Heart left ventricle (tissue), 16 donors: ENCODE results near the gene TMTC2. TPM values are rescaled to one million over a fixed set of nuclear protein-coding genes. Genes with fewer than 3 reads are reported as not detected.

Source experiments
- ATAC-seq, 4 donors: fragments of 200-7000 bp; cut with Tn5 transposase; one replicate each; pipeline ENCODE4 v1.9.1; 2020 to 2022; ENCODE audit warnings: moderate library complexity in 4 of 4, mild to moderate bottlenecking in 3 of 4, moderate number of reproducible peaks in 1 of 4
- DNase-seq, 5 donors: peaks; one replicate each; pipeline ENCODE4 v3.0.0-alpha.2; 2020
- H3K27ac ChIP-seq, 12 donors: fragments of 200-600 bp; sonication (generic) in 4 of 12; one replicate each; pipeline versions ENCODE4 v1.5.0 to v1.8.0; 2016 to 2022; ENCODE audit warnings: mild to moderate bottlenecking in 2 of 12
- H3K27me3 ChIP-seq, 9 donors: fragments of 200-600 bp; sonication (generic) in 2 of 9; one replicate each; pipeline versions ENCODE4 v1.5.1 to v1.8.0; 2016 to 2022; ENCODE audit warnings: mild to moderate bottlenecking in 3 of 9
- H3K36me3 ChIP-seq, 9 donors: fragments of 200-600 bp; sonication (generic) in 2 of 9; one replicate each; pipeline versions ENCODE4 v1.5.0 to v1.8.0; 2018 to 2022; ENCODE audit warnings: mild to moderate bottlenecking in 2 of 9
- H3K4me1 ChIP-seq, 12 donors: fragments of 200-600 bp; sonication (generic) in 4 of 12; one replicate each; pipeline versions ENCODE4 v1.5.0 to v1.8.0; 2016 to 2022; ENCODE audit warnings: mild to moderate bottlenecking in 3 of 12
- H3K4me3 ChIP-seq, 12 donors: fragments of 200-600 bp; sonication (generic) in 4 of 12; one replicate each; pipeline versions ENCODE4 v1.5.0 to v1.8.0; 2017 to 2022; ENCODE audit warnings: mild to moderate bottlenecking in 9 of 12, moderate library complexity in 4 of 12
- H3K9me3 ChIP-seq, 12 donors: fragments of 200-600 bp; sonication (generic) in 4 of 12; one replicate each; pipeline versions ENCODE4 v1.5.0 to v1.8.0; 2016 to 2022; ENCODE audit warnings: mild to moderate bottlenecking in 1 of 12
- POLR2A ChIP-seq, 2 donors: fragments of 450-650 bp; IDR thresholded peaks; one replicate each; pipeline ENCODE4 v1.6.1; 2017; ENCODE audit warnings: antibody characterized with exemption in 2 of 2, mild to moderate bottlenecking in 2 of 2, moderate library complexity in 2 of 2
- WGBS, 4 donors: extraction: QIAGEN DNeasy Blood & Tissue Kit in 2 of 4; methylation state at CpG; one replicate each; pipeline versions ENCODE4 v1.1.5 to v1.1.7; 2013 to 2018; 5-methylcytosine and 5-hydroxymethylcytosine counted together
- intact Hi-C, 10 donors: fragments of 100-400 bp; cut with DNase I; formaldehyde crosslinking; loops; one replicate each; pipeline versions ENCODE4 v1.11.1 to v1.14.2; 2022
- polyA plus RNA-seq, 2 donors: library from polyadenylated mRNA; stranded (reverse); fragments of 200-250 nt; gene quantifications; one replicate each; pipeline ENCODE4 v1.2.3, GENCODE V29; 2013
- total RNA-seq, 9 donors: library from RNA; depleted of rRNA in 2 of 9; stranded (reverse); fragments of >200 nt in 2 of 9; fragmentation: NEBNext Ultra II Directional in 3 of 9; extraction: Animal tissue kit (Norgen Biotek cat#: 25700) in 3 of 9; gene quantifications; one replicate each; pipeline versions ENCODE4 v1.1.0 to v1.2.4, GENCODE V29; 2016 to 2023
- TF ChIP-seq, protein P1 (sequence below), 12 donors: fragments of 200-600 bp; sonication (generic) in 4 of 12; IDR thresholded peaks; one replicate each; pipeline versions ENCODE4 v1.5.0 to v1.8.0; 2018 to 2022; ENCODE audit warnings: antibody characterized with exemption in 12 of 12, mild to moderate bottlenecking in 5 of 12
- donor health status: ischemic (EF 13 %, LVEDD 7.1; RV severe dilation, severe dysfunction).
- donor health status: healthy with polysubstance abuse.
- donor health status: DM: no; HTN: yes; CAD: no.
- donor health status: DM: no; HTN: no; CAD: no.
- donor health status: ischemic (EF 25% LVEDD 6.9; RV normal size, moderate dysfunction).
- donor health status: ischemic (EF 25% LVEDD 5.7; RV mildly dilated, moderate dysfunction).
- donor health status: healthy.
- donor health status: DM: yes; HTN: yes; CAD: no.
- donor health status: ischemic (EF 35%, LVEDD 5.7; RV mildly dilated, moderate dysfunction).
- donor health status: nonischemic (EF 11% LVEDD 7.7; RV severe dilation, severe dysfunction).
- donor health status: DM: yes; HTN: yes; CAD: no.
- donor health status: PGD.
- donor health status: ischemic (EF 29% LVEDD 5.4; RV normal size, mild dysfunction).
- donor health status: nonischemic (EF 23%, LVEDD 6.1; RV moderate dilation, normal function).

The TMTC2 gene
- total and polyA plus RNA-seq, 11 donors = 1.1 to 5.7 (median 3.3) TPM

DNA sequence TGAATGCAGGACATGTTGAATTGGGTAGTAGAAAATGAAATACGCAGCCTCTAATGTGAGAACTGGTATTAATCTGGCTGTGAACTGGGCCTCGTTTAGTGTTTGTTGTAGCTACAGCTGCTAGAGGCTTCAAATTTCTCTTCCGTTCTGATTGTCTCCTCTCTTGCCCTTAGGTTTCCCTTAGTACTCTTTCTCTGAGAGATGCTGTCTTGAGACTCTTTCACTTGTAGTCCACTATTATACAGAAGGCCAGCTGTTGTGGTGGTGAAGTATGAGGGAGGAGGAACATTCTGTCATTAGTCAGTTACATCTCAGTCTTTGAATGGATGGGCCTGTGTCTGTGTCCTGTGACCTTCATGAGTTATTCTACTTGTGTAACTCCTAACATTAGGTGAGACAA lies 322.0 kb downstream of the TMTC2 start:
- intact Hi-C loops = no loop called here
- DNase-seq (no peak), ATAC-seq (no peak)
- Histone ChIP-seq H3K36me3 (no peaks in the 10 kb centered on the region), H3K4me3 (no peak overlapping the region), H3K9me3 (peaks cover 0 to 33% (median 8%) of the 10 kb centered on the region in 12 donors), H3K27ac (no peak overlapping the region), H3K4me1 (no peaks in the 10 kb centered on the region), H3K27me3 (no peaks in the 10 kb centered on the region)
- WGBS, 4 donors = 59 to 65% (median 62%) methylated on average over 3 of the region's 3 CpGs
- TF ChIP-seq, protein P1, sequence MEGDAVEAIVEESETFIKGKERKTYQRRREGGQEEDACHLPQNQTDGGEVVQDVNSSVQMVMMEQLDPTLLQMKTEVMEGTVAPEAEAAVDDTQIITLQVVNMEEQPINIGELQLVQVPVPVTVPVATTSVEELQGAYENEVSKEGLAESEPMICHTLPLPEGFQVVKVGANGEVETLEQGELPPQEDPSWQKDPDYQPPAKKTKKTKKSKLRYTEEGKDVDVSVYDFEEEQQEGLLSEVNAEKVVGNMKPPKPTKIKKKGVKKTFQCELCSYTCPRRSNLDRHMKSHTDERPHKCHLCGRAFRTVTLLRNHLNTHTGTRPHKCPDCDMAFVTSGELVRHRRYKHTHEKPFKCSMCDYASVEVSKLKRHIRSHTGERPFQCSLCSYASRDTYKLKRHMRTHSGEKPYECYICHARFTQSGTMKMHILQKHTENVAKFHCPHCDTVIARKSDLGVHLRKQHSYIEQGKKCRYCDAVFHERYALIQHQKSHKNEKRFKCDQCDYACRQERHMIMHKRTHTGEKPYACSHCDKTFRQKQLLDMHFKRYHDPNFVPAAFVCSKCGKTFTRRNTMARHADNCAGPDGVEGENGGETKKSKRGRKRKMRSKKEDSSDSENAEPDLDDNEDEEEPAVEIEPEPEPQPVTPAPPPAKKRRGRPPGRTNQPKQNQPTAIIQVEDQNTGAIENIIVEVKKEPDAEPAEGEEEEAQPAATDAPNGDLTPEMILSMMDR (IDR thresholded peaks at IDR 0.05) = no peak
- no peak for TF ChIP-seq POLR2A (IDR thresholded peaks at IDR 0.05)

DNA sequence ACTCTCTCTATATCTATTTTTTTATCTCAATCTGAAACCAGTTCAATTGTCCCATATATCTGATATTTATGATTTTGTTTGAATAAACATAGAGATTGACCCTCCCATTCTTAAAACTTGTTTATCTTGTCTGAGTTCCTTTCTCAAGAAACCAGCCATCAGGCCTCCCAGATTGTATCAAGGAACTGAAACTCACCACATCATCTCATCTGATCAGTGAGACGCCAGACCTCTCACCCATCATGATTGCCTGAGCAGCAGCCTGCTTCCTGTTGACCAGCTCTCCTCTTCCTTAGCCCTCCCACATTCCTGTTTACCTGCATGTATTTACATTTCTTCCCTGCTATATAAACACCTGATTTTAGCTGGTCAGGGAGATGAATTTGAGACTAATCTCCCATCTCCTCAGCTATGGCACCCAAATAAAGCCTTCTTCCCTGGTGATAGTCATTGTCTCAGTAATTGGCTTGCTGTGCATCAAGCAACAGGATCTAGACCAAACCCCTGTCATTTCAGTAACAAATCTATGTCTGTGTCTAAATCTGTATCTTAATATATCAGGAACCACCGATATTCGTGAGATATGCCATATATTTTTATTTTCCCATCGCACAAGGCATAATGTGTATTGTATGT lies 323.6 kb downstream of the TMTC2 start:
- Histone ChIP-seq H3K27me3 (no peaks in the 10 kb centered on the region), H3K36me3 (no peaks in the 10 kb centered on the region), H3K4me3 (no peak overlapping the region), H3K4me1 (no peaks in the 10 kb centered on the region), H3K9me3 (peaks cover 0 to 33% (median 8%) of the 10 kb centered on the region in 12 donors), H3K27ac (no peak overlapping the region)
- DNase-seq = no peak
- intact Hi-C loops = no loop called here
- no peak for ATAC-seq
- 48 to 49% (median 48%) methylated on average over 4 of the region's 4 CpGs for WGBS, 4 donors
- TF ChIP-seq POLR2A (IDR thresholded peaks at IDR 0.05) = no peak
- TF ChIP-seq, protein P1 (IDR thresholded peaks at IDR 0.05) = no peak

DNA sequence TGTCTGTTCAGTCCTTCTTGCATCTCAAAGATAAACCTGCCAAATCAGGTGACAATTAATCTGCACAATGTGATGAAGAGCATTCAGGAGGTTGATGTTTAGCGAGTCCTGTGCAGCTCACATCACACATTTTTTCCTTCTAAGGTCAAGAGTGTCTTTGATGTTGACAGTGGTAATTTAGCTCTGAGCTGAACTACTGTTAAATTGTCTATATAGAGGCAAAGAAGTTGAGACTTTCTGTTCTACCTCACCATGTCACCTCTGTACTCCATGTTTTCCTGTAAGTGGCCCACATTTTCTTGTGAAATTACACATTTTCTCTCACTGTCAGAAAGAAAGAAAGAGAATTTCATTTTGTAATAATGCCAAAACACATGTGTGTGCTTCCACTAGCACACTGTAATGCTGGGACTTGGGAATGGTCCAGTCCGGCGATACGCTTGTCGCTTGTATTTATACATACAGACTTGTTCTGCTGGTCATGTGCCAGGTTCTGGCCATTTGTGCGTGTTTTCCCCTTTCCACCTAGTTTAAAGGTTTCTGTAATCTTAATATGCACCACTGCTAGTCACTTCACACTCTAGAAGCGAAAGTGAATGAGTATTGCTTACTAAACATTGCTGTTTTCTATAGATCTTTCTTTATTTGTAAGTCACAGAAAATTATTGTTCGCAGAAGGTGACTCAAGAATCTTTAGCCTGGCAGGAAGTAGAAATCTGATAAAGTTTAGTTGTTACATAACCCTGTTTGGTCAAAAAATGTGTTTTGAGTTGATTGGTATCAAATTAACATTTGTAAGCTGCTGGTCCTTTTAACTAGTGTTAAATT lies 328.9 kb downstream of the TMTC2 start:
- intact Hi-C loops = no loop called here
- 49 to 63% (median 54%) methylated on average over 8 of the region's 8 CpGs for WGBS, 4 donors
- ATAC-seq (peak in 1 of 4 donors; percentile 49), DNase-seq (no peak)
- no peaks in the 10 kb centered on the region for H3K36me3 ChIP-seq
- peaks cover 0 to 7% (median under 1%) of the 10 kb centered on the region in 12 donors for H3K9me3 ChIP-seq
- TF ChIP-seq, protein P1 (IDR thresholded peaks at IDR 0.05) = no peak
- no peak for TF ChIP-seq POLR2A (IDR thresholded peaks at IDR 0.05)
- no peaks in the 10 kb centered on the region for H3K27me3 ChIP-seq
- peak overlapping the region in 4 of 12 donors; percentile 9 to 83 (median 48) for H3K27ac ChIP-seq
- H3K4me1 ChIP-seq = peaks cover 0 to 10% (median 5%) of the 10 kb centered on the region in 12 donors
- peak overlapping the region in 8 of 12 donors; percentile 16 to 49 (median 32) for H3K4me3 ChIP-seq

DNA sequence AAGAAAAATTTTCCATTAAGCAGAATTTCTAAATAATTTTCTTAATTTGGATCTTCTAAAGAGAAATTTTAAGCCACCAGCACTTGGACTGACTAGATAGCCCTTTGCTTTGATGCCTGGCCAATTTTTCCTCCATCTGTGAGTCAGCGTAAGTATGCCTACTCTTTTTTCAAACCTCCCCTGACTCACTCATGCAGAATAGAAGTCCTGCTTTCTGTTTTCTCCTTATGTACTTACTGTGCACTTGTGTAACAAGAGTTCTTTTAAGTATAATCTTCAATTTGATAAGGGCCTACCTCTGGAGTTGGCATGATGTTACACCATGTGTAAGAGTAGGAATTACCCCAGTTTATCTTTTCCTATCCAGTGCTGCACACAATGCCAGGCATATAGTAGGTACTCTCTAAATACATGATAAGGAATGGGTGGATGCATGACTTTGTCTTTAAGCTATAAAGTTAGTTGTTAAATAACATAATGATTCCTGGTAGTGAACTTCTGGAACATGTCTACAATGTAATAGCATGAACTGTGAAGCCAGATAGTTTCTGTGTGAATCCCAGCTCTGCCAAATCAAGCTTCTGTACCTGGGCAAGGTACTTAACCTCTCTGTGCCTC lies 329.6 kb downstream of the TMTC2 start:
- WGBS, 4 donors = 24 to 49% (median 48%) methylated on average over 1 of the region's 1 CpG
- Histone ChIP-seq H3K27ac (peak overlapping the region in 4 of 12 donors; percentile 9 to 83 (median 48)), H3K27me3 (no peaks in the 10 kb centered on the region), H3K9me3 (peaks cover 0 to under 1% (median 0%) of the 10 kb centered on the region in 12 donors), H3K4me1 (peaks cover 0 to 10% (median 5%) of the 10 kb centered on the region in 12 donors), H3K4me3 (peak overlapping the region in 7 of 12 donors; percentile 24 to 49 (median 33)), H3K36me3 (no peaks in the 10 kb centered on the region)
- ATAC-seq (peak in 3 of 4 donors; percentile 61 to 86 (median 80)), DNase-seq (peak in 1 of 5 donors; percentile 14)
- intact Hi-C loops = no loop called here
- TF ChIP-seq POLR2A (IDR thresholded peaks at IDR 0.05) = no peak
- TF ChIP-seq, protein P1 (IDR thresholded peaks at IDR 0.05) = no peak
